ENCODE results near the gene AVL9.

DNA sequence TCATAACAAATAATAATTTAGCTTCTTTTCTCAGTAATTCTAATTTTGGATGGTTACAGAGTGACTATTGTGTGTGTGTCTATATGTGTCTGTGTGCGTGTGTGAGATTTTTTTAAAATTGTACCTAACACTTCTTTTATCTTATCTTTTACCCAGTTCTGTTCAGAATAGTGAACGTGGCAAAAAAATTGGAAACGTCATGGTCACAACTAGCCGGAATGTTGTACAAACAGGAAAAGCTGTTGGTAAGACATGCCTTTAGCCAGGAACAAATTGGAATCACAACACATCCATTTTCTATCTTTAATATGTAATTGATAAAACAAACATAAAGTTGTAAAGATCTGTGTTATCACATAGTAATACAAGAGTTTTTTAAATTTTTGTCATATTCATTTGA is 85.4 kb downstream of the AVL9 start:
- TF ChIP-seq, protein P1, sequence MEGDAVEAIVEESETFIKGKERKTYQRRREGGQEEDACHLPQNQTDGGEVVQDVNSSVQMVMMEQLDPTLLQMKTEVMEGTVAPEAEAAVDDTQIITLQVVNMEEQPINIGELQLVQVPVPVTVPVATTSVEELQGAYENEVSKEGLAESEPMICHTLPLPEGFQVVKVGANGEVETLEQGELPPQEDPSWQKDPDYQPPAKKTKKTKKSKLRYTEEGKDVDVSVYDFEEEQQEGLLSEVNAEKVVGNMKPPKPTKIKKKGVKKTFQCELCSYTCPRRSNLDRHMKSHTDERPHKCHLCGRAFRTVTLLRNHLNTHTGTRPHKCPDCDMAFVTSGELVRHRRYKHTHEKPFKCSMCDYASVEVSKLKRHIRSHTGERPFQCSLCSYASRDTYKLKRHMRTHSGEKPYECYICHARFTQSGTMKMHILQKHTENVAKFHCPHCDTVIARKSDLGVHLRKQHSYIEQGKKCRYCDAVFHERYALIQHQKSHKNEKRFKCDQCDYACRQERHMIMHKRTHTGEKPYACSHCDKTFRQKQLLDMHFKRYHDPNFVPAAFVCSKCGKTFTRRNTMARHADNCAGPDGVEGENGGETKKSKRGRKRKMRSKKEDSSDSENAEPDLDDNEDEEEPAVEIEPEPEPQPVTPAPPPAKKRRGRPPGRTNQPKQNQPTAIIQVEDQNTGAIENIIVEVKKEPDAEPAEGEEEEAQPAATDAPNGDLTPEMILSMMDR (conservative IDR thresholded peaks at IDR 0.05; ENCODE audit: low read depth, low read length): no peak
- TF ChIP-seq POLR2A (IDR thresholded peaks at IDR 0.05; ENCODE audit: low read depth, low read length): no peak

Measured in IMR-90 (cell line).